Motor neuron (in vitro differentiated cells): ENCODE data around the gene OPRL1. TPM values are rescaled to one million over a fixed set of nuclear protein-coding genes. Genes with fewer than 3 reads are reported as not detected.

Source experiments
- ATAC-seq, 8 experiments: fragments of 200-7000 bp; cut with Tn5 transposase; replicated peaks in 6 of 8; 2 replicates each; pipeline ENCODE4 v1.8.0; 2021; ENCODE audit warnings: mild to moderate bottlenecking in 8 of 8, moderate library complexity in 8 of 8
- H3K27ac ChIP-seq, 2 donors: fragments of 250-450 bp; sonication (Bioruptor Pico); 2 replicates each; pipeline ENCODE4 v1.9.0; 2021; ENCODE audit warnings: antibody characterized with exemption in 2 of 2, mild to moderate bottlenecking in 2 of 2, moderate library complexity in 1 of 2
- H3K4me1 ChIP-seq, 2 donors: fragments of 250-450 bp; sonication (Bioruptor Pico); replicated peaks in 1 of 2; 2 replicates each; pipeline ENCODE4 v1.6.1; 2021; ENCODE audit warnings: antibody characterized with exemption in 2 of 2, mild to moderate bottlenecking in 2 of 2, moderate library complexity in 1 of 2
- H3K4me3 ChIP-seq, 5 donors: fragments of 250-450 bp; sonication (Bioruptor Pico); 2 replicates each; pipeline ENCODE4 v1.9.0; 2021; ENCODE audit warnings: antibody characterized with exemption in 5 of 5, mild to moderate bottlenecking in 5 of 5, moderate library complexity in 4 of 5
- WGBS, 10 experiments: fragments of 450-650 bp; shearing (Covaris generic); methylation state at CpG; one replicate each; pipeline ENCODE4 v1.0.0; 2022; 5-methylcytosine and 5-hydroxymethylcytosine counted together
- in situ Hi-C, 9 experiments: fragments of 400-800 bp; cut with MboI; loops; one replicate each; pipeline ENCODE4 v1.15.0; 2021; ENCODE audit warnings: low sequenced_read_pairs in 9 of 9, low pct_unique_long_range_greater_than_20kb in 2 of 9; ENCODE audit not compliant: unreplicated experiment in 9 of 9
- total RNA-seq, 8 experiments: library from RNA; unstranded; fragments of 300-600 nt; gene quantifications; 2 replicates each; pipeline versions ENCODE4 v1.2.3 to v1.2.4, GENCODE V29; 2022

The OPRL1 gene
- total RNA-seq, 8 experiments from 2014 or later = 0.15 to 3.1 (median 1.5) TPM

GRCh38 chr20:64148581-64148980, 68.7 kb downstream of the OPRL1 start:
- ATAC-seq = no peak
- in situ Hi-C loops = no loop called here
- Histone ChIP-seq H3K4me3 (no peak overlapping the region), H3K4me1 (peaks cover 16 to 41% of the 10 kb centered on the region in 2 donors), H3K27ac (no peak overlapping the region)
- WGBS, 10 experiments = 0 to 100% (median 80%) methylated on average over 1 to 5 of the region's 5 CpGs; no CpG with 5 or more reads in 4 of the 10 experiments

GRCh38 chr20:64149141-64149540, 69.3 kb downstream of the OPRL1 start:
- 20 to 96% (median 76%) methylated on average over 1 to 7 of the region's 7 CpGs; no CpG with 5 or more reads in 6 of the 10 experiments for WGBS, 10 experiments
- Histone ChIP-seq H3K4me1 (peaks cover 16 to 43% of the 10 kb centered on the region in 2 donors), H3K4me3 (no peak overlapping the region), H3K27ac (no peak overlapping the region)
- in situ Hi-C loops = no loop called here
- no peak for ATAC-seq

GRCh38 chr20:64149809-64150560, 70.1 kb downstream of the OPRL1 start:
- H3K27ac ChIP-seq = no peak overlapping the region
- in situ Hi-C loops = no loop called here
- no peak for ATAC-seq
- H3K4me1 ChIP-seq = peaks cover 23 to 51% of the 10 kb centered on the region in 2 donors
- 70 to 100% (median 97%) methylated on average over 1 to 10 of the region's 26 CpGs; no CpG with 5 or more reads in 2 of the 10 experiments for WGBS, 10 experiments
- no peak overlapping the region for H3K4me3 ChIP-seq

Other genes starting within 250 kb of the OPRL1 start
- gene ZBTB46, start 248.8 kb upstream of the OPRL1 start, total RNA-seq = 10 to 100 TPM in 5 of 8 experiments, 1 to 10 TPM in 3; 2.2 to 23.5 (median 16.2) TPM
- under 1 TPM in 1 of 8 experiments, not detected in 7; 0.60 TPM for gene ABHD16B, start 218.6 kb upstream of the OPRL1 start, total RNA-seq
- 100 to 1,000 TPM in 1 of 8 experiments, 10 to 100 TPM in 7; 41.3 to 108 (median 70.4) TPM for gene TPD52L2, start 214.8 kb upstream of the OPRL1 start, total RNA-seq
- 10 to 100 TPM; 31.7 to 80.7 (median 41.5) TPM for gene DNAJC5, start 185.0 kb upstream of the OPRL1 start, total RNA-seq
- gene UCKL1, start 123.7 kb upstream of the OPRL1 start, total RNA-seq = 10 to 100 TPM; 15.5 to 59.3 (median 24.6) TPM
- 10 to 100 TPM in 7 of 8 experiments, 1 to 10 TPM in 1; 9.3 to 27.9 (median 16.3) TPM for gene ZNF512B, start 110.2 kb upstream of the OPRL1 start, total RNA-seq
- 1 to 10 TPM in 7 of 8 experiments, under 1 TPM in 1; 0.51 to 9.5 (median 6.1) TPM for gene SAMD10, start 100.4 kb upstream of the OPRL1 start, total RNA-seq
- gene PRPF6, start 99.0 kb upstream of the OPRL1 start, total RNA-seq = 10 to 100 TPM; 38.2 to 97.9 (median 64.2) TPM
- gene C20orf204, start 43.9 kb upstream of the OPRL1 start, total RNA-seq = 1 to 10 TPM in 4 of 8 experiments, under 1 TPM in 4; 0.61 to 2.5 (median 1.0) TPM
- under 1 TPM in 6 of 8 experiments, not detected in 2; 0.05 to 0.54 (median 0.21) TPM for gene SOX18, start 30.4 kb upstream of the OPRL1 start, total RNA-seq
- 10 to 100 TPM; 22.4 to 70.3 (median 37.1) TPM for gene TCEA2, start 16.9 kb upstream of the OPRL1 start, total RNA-seq
- gene RGS19, start 564 bp upstream of the OPRL1 start, total RNA-seq = 1 to 10 TPM in 7 of 8 experiments, under 1 TPM in 1; 0.92 to 8.8 (median 3.3) TPM
- gene LKAAEAR1, start 4.3 kb downstream of the OPRL1 start, total RNA-seq = under 1 TPM in 2 of 8 experiments, not detected in 6; 0.52 to 0.76 TPM
- 1 to 10 TPM in 1 of 8 experiments, under 1 TPM in 3, not detected in 4; 0.11 to 1.3 (median 0.48) TPM for gene NPBWR2, start 27.5 kb downstream of the OPRL1 start, total RNA-seq
- 10 to 100 TPM in 4 of 8 experiments, 1 to 10 TPM in 1, under 1 TPM in 3; 0.10 to 42.7 (median 14.0) TPM for gene MYT1, start 84.4 kb downstream of the OPRL1 start, total RNA-seq
- 10 to 100 TPM; 24.1 to 68.5 (median 32.7) TPM for gene PCMTD2, start 175.7 kb downstream of the OPRL1 start, total RNA-seq